ENCODE measurements around the gene LURAP1L. TPM values are rescaled to one million over a fixed set of nuclear protein-coding genes. Genes with fewer than 3 reads are reported as not detected.

Gene LURAP1L, protein sequence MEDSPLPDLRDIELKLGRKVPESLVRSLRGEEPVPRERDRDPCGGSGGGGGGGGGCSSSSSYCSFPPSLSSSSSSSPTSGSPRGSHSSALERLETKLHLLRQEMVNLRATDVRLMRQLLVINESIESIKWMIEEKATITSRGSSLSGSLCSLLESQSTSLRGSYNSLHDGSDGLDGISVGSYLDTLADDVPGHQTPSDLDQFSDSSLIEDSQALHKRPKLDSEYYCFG
- total RNA-seq (2014; rRNA removed; shearing (Covaris generic)), result 13.7 and 20.0 TPM in 2 replicates

DNA sequence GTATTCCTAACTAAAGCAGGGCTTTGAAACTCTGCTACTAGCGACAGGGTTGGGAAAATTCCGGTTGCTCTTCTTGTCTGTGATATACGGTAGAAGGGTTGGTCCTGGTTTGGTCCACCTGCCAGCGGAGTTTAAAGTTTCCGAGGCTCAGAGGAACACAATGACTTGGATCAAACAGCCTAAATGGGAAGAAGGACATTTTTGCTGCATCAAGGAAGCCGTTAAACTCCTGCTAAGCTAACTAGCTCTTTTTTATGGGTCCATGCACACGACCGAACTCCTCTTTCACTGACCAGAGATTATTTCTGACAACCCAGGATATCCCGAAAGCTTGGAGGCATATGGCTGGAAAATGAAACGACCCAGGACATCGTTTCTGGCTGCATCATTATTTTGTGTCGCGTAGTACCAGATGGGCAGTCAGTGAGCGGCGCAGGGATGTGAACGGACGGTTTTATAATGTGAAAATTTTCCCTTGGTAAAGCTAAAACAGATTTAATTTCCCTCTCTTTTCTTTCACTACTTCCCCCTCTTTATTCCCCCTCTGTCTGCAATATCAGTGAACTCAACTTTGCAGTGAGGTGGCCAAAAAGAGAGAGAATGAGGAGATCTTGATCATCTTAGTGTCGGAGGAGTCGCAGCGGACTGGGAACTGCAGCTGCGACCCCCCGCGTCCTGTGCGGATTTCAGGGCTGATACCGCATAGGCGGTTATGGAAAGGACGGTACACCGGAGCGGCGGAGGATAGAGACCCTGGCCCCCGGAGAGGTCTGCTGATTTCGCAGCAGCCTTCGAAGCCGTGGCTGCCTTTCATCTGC is at the start of gene LURAP1L:
TSS of gene LURAP1L (plus strand) at position 160 of the 818 bp plus-strand sequence. CDS start 696 bp downstream, outside the sequence.

Small RNA genes within 50 kb of the gene (small RNA-seq; reads per million reads assigned to genes)
- gene RN7SL849P, result not detected

Other genes with a start within 250 kb of the LURAP1L start
- 0.11 TPM in 1 of 2 replicates, not detected in the other for gene TYRP1, start 81.6 kb upstream of the LURAP1L start, total RNA-seq (2014; rRNA removed; shearing (Covaris generic))

Data from A375 (cell line).